Astrocyte of the spinal cord (primary cell): Measurements from ENCODE around the gene KIF26B.

ENCODE experiments used
- DNase-seq: peaks from one replicate; pipeline ENCODE4 v3.0.0; 2011; ENCODE audit warnings: low read depth, low spot score
- H3K4me3 ChIP-seq: 2 replicates; pipeline ENCODE4 v1.5.1; 2011; ENCODE audit warnings: low read depth, mild to moderate bottlenecking, low read length, moderate library complexity
- CTCF ChIP-seq: IDR thresholded peaks from 2 replicates; pipeline ENCODE4 v1.5.1; 2012; ENCODE audit warnings: low read depth, mild to moderate bottlenecking, low read length, inconsistent platforms
- in situ Hi-C: cut with HindIII; loops from 2 replicates; pipeline ENCODE4 v1.10.0; 2017; ENCODE audit warnings: low sequenced_read_pairs

The KIF26B gene

DNA sequence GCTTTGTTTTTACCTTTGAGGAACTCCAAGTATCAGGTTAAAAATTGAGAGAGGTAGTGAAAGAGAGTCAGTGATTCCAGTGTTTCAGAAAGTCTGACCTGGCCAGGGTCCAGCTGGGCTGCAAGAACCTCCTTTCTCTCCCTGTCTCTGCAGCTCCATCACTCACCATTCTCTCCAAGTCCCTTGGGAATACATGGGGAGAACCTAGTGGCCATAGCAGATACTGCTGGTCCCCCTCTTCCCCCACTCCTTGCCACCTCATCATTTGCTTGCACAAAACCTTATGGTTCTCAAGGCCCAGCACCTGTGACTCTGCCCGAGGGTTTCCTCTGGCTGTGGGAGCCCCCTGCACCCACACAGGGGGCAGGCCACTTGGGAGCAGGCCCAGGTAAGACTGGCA is 279.5 kb downstream of the KIF26B start:
- TF ChIP-seq CTCF = no peak
- DNase-seq = no peak
- no peak overlapping the region for H3K4me3 ChIP-seq
- in situ Hi-C loops = no loop called here

DNA sequence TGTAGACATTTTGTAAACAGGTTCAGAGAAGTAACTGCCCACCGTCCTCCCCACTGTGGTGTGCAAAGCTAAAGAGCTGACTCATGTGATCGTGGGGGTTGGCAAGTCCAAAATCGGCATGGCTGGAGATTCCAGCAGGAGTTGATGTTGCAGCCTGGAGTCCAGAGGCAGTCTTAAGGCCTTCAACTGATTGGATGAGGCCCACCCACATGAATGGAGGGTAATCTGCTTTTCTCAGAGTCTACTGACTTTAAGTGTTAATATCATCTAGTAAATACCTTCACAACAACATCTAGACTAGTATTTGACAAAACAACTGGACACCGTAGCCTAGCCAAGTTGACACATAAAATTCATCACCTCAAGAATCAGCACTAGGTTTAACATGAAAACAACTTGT is 281.6 kb downstream of the KIF26B start:
- in situ Hi-C loops = no loop called here
- H3K4me3 ChIP-seq = no peak overlapping the region
- no peak for TF ChIP-seq CTCF
- no peak for DNase-seq

DNA sequence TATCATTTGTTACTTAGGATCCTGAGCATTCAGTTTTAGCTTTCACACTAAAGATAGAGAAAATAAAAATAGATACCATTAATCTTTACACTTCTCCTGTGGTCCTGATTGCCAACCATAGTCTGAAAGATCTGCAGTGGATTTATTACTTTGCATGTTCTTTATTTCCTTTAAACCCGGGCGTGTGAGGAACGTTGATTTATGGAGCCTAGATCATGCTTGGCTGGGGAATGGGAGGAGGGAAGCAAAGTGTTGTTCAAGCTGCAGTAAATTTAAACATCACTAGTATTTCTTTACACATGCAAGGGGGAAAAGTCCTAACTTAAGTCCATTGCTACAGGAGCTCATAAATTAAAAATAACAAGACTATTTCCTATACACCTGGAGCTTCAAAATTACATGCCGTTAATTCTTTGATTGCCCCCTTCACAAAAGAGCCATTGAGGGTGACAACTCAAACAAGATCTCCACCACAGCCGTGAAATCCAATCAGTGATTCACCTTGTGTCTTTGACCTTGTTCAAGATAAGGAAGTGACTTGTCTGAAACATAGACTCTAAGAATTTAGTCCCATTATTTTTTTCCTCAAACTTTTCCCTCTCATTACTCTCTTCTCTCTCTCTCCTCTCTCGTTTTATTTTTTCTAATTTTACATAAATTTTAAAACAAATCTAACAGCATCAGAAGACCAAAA is 282.7 kb downstream of the KIF26B start:
- no peak overlapping the region for H3K4me3 ChIP-seq
- in situ Hi-C loops = no loop called here
- TF ChIP-seq CTCF = no peak
- no peak for DNase-seq

- no peak overlapping the region for H3K4me3 ChIP-seq
- no peak for DNase-seq
- in situ Hi-C loops = no loop called here
- TF ChIP-seq CTCF = no peak
These were observed 286.1 kb downstream of the KIF26B start for GRCh38 chr1:245440922-245441321.

DNA sequence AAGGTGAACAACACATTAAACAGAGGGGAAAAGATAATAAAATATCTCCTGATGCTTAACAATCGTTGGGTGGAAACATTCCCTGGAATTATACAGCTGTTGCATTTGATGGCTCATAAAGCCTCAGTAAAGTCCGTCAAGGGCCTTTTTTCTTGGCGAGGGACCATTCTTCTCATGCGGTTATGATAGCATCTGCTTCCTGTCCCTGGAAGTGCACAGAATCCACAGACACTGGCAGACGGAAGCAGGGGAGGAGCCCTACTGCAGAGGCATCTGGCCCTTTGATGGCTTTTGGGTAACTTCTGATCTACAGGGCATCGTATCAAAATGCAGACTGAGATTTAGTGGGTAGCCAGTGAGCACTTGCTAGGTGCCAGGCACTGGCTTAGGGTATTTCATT is 286.9 kb downstream of the KIF26B start:
- in situ Hi-C loops = no loop called here
- DNase-seq = no peak
- no peak overlapping the region for H3K4me3 ChIP-seq
- no peak for TF ChIP-seq CTCF

DNA sequence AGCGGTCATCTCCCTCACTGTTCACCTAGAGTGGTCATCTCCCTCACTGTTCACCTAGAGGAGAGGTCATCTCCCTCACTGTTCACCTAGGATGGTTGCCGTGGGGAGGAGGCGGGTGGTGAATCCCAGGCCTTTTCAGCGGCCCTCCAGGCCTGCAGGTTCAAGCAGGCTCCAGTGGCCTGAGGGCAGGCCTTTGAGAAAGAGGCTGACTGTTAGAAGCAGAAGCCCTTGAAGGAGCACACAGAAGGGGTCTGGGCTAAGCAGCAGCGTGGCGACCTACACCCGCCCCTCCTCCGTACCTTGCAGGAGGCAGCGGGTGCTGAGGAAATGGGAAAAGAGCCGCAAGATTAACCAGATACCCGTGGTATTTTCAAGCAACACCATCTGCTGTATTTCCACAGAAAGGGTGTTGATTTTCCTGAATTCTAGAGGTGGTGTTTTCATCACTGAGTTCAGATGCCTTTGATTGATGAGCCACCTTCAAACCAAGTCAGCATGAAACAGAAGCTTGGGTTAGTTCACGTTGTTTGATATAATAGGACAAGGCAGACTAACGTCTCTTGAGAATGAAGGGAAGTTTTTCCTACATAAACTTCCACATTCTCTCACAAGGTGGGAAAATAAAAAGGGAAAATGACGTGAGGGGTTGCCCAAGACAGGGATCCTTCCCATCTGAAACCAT is 289.5 kb downstream of the KIF26B start:
- H3K4me3 ChIP-seq = no peak overlapping the region
- no peak for DNase-seq
- in situ Hi-C loops = no loop called here
- no peak for TF ChIP-seq CTCF
